Lung (tissue), 12 donors: ENCODE results near the gene SUPT3H. TPM values are rescaled to one million over a fixed set of nuclear protein-coding genes. Genes with fewer than 3 reads are reported as not detected.

Source experiments
- ATAC-seq: fragments of 200-7000 bp; cut with Tn5 transposase; one replicate; pipeline ENCODE4 v1.9.1; 2020; ENCODE audit warnings: moderate number of reproducible peaks; ENCODE audit not compliant: insufficient read depth, low FRiP score
- DNase-seq, 3 donors: peaks; one replicate each; pipeline ENCODE4 v3.0.0-alpha.2; 2013 to 2017
- H3K27ac ChIP-seq, 2 donors: one replicate each; pipeline ENCODE4 v1.5.1; 2013; ENCODE audit warnings: mild to moderate bottlenecking in 2 of 2, moderate library complexity in 2 of 2, control low read depth in 1 of 2, inconsistent platforms in 1 of 2, low read depth in 1 of 2, low read length in 1 of 2
- H3K27me3 ChIP-seq, 3 donors: one replicate each; pipeline ENCODE4 v1.5.1; 2013; ENCODE audit warnings: low read length in 2 of 3; ENCODE audit not compliant: control insufficient read depth in 3 of 3, insufficient read depth in 3 of 3
- H3K36me3 ChIP-seq, 4 donors: one replicate each; pipeline ENCODE4 v1.5.1; 2013; ENCODE audit warnings: low read length in 4 of 4, mild to moderate bottlenecking in 1 of 4, moderate library complexity in 1 of 4; ENCODE audit not compliant: control insufficient read depth in 4 of 4, insufficient read depth in 4 of 4
- H3K4me1 ChIP-seq, 5 donors: one replicate each; pipeline ENCODE4 v1.5.1; 2013; ENCODE audit warnings: low read length in 5 of 5, mild to moderate bottlenecking in 2 of 5, moderate library complexity in 1 of 5; ENCODE audit not compliant: control insufficient read depth in 5 of 5, insufficient read depth in 5 of 5
- H3K4me3 ChIP-seq: one replicate; pipeline ENCODE4 v1.5.1; 2013; ENCODE audit warnings: mild to moderate bottlenecking, control low read depth, moderate library complexity
- H3K9ac ChIP-seq, 2 donors: one replicate each; pipeline ENCODE4 v1.5.1; 2013; ENCODE audit warnings: low read length in 2 of 2, control low read depth in 1 of 2; ENCODE audit not compliant: insufficient read depth in 1 of 2
- H3K9me3 ChIP-seq, 4 donors: one replicate each; pipeline ENCODE4 v1.5.1; 2013; ENCODE audit warnings: low read length in 3 of 4, mild to moderate bottlenecking in 1 of 4, moderate library complexity in 1 of 4; ENCODE audit not compliant: control insufficient read depth in 4 of 4, insufficient read depth in 3 of 4
- CTCF ChIP-seq: IDR thresholded peaks from 2 replicates; pipeline ENCODE4 v1.5.1; 2012; ENCODE audit warnings: mild to moderate bottlenecking; ENCODE audit errors: control extremely low read depth, extremely low read depth
- WGBS, 2 donors: extraction: QIAGEN DNeasy Blood & Tissue Kit; methylation state at CpG; one replicate each; pipeline ENCODE4 v1.1.7; 2013; 5-methylcytosine and 5-hydroxymethylcytosine counted together
- polyA plus RNA-seq, 2 donors: library from polyadenylated mRNA; stranded (reverse); fragments of 200-250 nt; gene quantifications; one replicate each; pipeline ENCODE4 v1.2.1, GENCODE V29; 2013
- total RNA-seq, 2 donors: library from RNA; depleted of rRNA in 1 of 2; stranded (reverse); fragments of >200 nt in 1 of 2; gene quantifications; one replicate each; pipeline ENCODE4 v1.2.1, GENCODE V29; 2014 to 2021
- donor health status: control.
- donor health status: control.
- donor health status: Bipolar disorder and iron deficiency.
- donor health status: healthy.
- donor health status: DM: yes; HTN: yes; CAD: no.

SUPT3H gene
- total and polyA plus RNA-seq, 4 donors = 5.2 to 17.4 (median 8.2) TPM

DNA sequence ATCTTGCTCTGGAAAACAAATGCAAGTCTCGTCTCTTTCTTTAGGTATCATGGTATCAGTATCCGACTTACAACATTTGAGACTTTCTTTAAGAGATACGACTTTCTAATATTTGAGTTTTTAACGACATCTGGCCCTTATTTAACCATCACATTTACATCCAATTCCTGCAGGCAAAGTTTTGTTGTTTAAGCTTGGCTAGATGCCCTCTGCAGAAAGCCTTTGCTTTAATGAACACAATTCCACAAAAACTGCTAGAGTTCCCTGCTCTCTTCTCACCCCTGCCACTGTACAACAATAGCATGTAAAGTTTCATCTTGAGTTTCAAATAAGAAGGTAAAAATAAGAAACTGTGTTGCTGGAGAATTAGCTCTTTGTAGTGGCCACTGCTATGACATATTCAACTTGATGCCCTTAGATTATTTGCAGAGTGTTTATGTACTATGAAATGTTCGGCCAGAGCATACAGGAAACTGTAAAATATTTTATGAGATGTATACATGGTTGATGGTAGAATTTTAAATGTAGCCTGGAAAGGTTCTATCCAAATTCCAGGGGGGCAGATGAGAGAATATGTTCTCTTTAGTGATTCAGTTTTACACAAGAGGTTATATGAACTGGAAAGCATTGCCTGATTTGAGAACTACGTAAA, 551.6 kb downstream of the SUPT3H start:
- TF ChIP-seq CTCF = no peak
- Histone ChIP-seq H3K36me3 (no peaks in the 10 kb centered on the region), H3K9ac (no peak overlapping the region), H3K4me1 (peaks cover 0 to 9% (median 0%) of the 10 kb centered on the region in 5 donors), H3K9me3 (no peaks in the 10 kb centered on the region), H3K27me3 (no peaks in the 10 kb centered on the region), H3K4me3 (no peak overlapping the region), H3K27ac (no peak overlapping the region)
- no peak for ATAC-seq
- WGBS, 2 donors = 82 to 88% methylated on average over 6 of the region's 6 CpGs
- DNase-seq = peak in 2 of 3 donors; percentile 35 to 38

- DNase-seq (no peak), ATAC-seq (no peak)
- H3K36me3 ChIP-seq = no peaks in the 10 kb centered on the region
- H3K27ac ChIP-seq = no peak overlapping the region
- peaks cover 0 to 9% (median 0%) of the 10 kb centered on the region in 5 donors for H3K4me1 ChIP-seq
- no peaks in the 10 kb centered on the region for H3K9me3 ChIP-seq
- TF ChIP-seq CTCF = no peak
- H3K27me3 ChIP-seq = no peaks in the 10 kb centered on the region
- H3K9ac ChIP-seq = no peak overlapping the region
- WGBS, 2 donors = 90 to 92% methylated on average over 2 of the region's 2 CpGs
- H3K4me3 ChIP-seq = no peak overlapping the region
Observed at GRCh38 chr6:44825273-44825672, 552.5 kb downstream of the SUPT3H start.

GRCh38 chr6:44824567-44824966, 553.2 kb downstream of the SUPT3H start:
- Histone ChIP-seq H3K36me3 (no peaks in the 10 kb centered on the region), H3K4me1 (peaks cover 0 to 9% (median 0%) of the 10 kb centered on the region in 5 donors)

More at GRCh38 chr6:44824567-44824966, 553.2 kb downstream of the SUPT3H start:
- ATAC-seq (no peak), DNase-seq (no peak)
- no peaks in the 10 kb centered on the region for H3K9me3 ChIP-seq
- no peak overlapping the region for H3K9ac ChIP-seq
- no peak overlapping the region for H3K27ac ChIP-seq
- H3K27me3 ChIP-seq = no peaks in the 10 kb centered on the region
- TF ChIP-seq CTCF = no peak
- H3K4me3 ChIP-seq = no peak overlapping the region
